Loucy (cell line): ENCODE measurements around the gene IGSF23.

Experiments
- H2AFZ ChIP-seq: fragments of 200-600 bp; sonication (generic); 2 replicates; pipeline ENCODE4 v1.6.0; 2016; ENCODE audit warnings: antibody characterized with exemption, mild to moderate bottlenecking, low read length, moderate library complexity
- H3F3A ChIP-seq: fragments of 200-600 bp; 2 replicates; pipeline ENCODE4 v1.6.0; 2016; ENCODE audit warnings: antibody characterized with exemption, low read depth, mild to moderate bottlenecking
- H3K27me3 ChIP-seq: fragments of 200-600 bp; sonication (generic); 2 replicates; pipeline ENCODE4 v1.6.1; 2014; ENCODE audit warnings: low read length, mild to moderate bottlenecking; ENCODE audit not compliant: insufficient read depth, poor library complexity, severe bottlenecking
- H3K36me3 ChIP-seq: fragments of 200-600 bp; sonication (generic); 2 replicates; pipeline ENCODE4 v1.6.1; 2016; ENCODE audit warnings: low read length; ENCODE audit not compliant: insufficient read depth
- H3K4me1 ChIP-seq: fragments of 200-600 bp; sonication (generic); 2 replicates; pipeline ENCODE4 v1.5.1; 2014; ENCODE audit warnings: low read length, mild to moderate bottlenecking; ENCODE audit not compliant: insufficient read depth, poor library complexity, severe bottlenecking
- H3K4me2 ChIP-seq: fragments of 200-600 bp; sonication (generic); 2 replicates; pipeline ENCODE4 v1.6.0; 2014; ENCODE audit warnings: antibody characterized with exemption, low read length, low read depth, mild to moderate bottlenecking; ENCODE audit not compliant: poor library complexity, severe bottlenecking
- H3K4me3 ChIP-seq: fragments of 200-600 bp; sonication (generic); 2 replicates; pipeline ENCODE4 v1.5.1; 2014; ENCODE audit warnings: low read length, mild to moderate bottlenecking, mixed read lengths; ENCODE audit not compliant: poor library complexity, severe bottlenecking
- H3K79me2 ChIP-seq: fragments of 200-600 bp; sonication (generic); 2 replicates; pipeline ENCODE4 v1.6.1; 2014; ENCODE audit warnings: low read length; ENCODE audit not compliant: insufficient read depth
- H3K9ac ChIP-seq: fragments of 200-600 bp; sonication (generic); 2 replicates; pipeline ENCODE4 v1.6.0; 2014; ENCODE audit warnings: mild to moderate bottlenecking, low read depth, low read length, moderate library complexity; ENCODE audit not compliant: poor library complexity, severe bottlenecking
- H3K9me2 ChIP-seq: fragments of 200-600 bp; sonication (generic); replicated peaks from 2 replicates; pipeline ENCODE4 v1.6.1; 2016; ENCODE audit warnings: low read depth, low read length, mixed read lengths
- H3K9me3 ChIP-seq: fragments of 200-600 bp; sonication (generic); 2 replicates; pipeline ENCODE4 v1.6.1; 2014; ENCODE audit warnings: mild to moderate bottlenecking, antibody characterized with exemption, low read length, low read depth; ENCODE audit not compliant: insufficient read depth
- H4K20me1 ChIP-seq: fragments of 200-600 bp; sonication (generic); 2 replicates; pipeline ENCODE4 v1.6.0; 2014; ENCODE audit warnings: antibody characterized with exemption, low read length, mild to moderate bottlenecking; ENCODE audit not compliant: insufficient read depth, poor library complexity, severe bottlenecking
- EZH2phosphoT487 ChIP-seq: fragments of 200-600 bp; IDR thresholded peaks from 2 replicates; pipeline ENCODE4 v1.6.1; 2018; ENCODE audit warnings: antibody characterized with exemption, mild to moderate bottlenecking, moderate library complexity, borderline replicate concordance
- TF ChIP-seq, protein P1 (sequence below): fragments of 200-600 bp; sonication (generic); conservative IDR thresholded peaks from 2 replicates; pipeline ENCODE4 v1.5.1; 2014; ENCODE audit warnings: mild to moderate bottlenecking, antibody characterized with exemption, low read length

Gene IGSF23

DNA sequence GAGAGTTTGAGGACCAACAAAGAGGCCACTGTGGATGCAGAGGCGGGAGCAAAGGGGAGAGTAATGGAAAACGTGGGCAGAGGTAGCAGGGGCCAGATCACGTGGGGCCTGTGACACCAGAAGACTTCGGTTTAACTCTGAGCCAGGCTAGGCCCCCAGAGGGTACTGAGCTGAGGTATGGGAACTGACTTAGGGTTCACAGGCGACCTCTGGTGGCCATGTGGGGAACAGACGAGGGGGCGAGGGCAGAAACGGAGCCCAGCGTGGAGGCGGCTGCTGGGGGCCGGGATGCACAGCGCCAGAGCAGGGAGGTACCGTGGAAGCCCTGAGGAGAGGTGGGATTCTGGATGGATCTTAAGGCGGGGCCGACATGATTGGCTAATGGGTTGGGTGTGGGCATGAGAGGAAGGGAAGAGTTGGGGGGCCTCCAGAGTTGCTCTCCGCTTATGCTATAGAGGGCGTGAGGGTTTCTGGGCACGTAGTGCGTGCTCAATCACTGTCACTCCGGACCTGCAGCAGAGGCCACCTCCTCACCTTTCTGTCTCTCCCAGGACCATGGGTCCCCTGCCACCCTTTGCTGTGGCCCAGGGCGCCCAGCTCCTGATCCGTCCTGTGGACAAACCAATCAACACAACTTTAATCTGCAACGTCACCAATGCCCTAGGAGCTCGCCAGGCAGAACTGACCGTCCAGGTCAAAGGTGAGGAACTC lies 44.0 kb downstream of the IGSF23 start:
- H3K79me2 ChIP-seq: no peaks in the 10 kb centered on the region
- no peaks in the 10 kb centered on the region for H3K4me1 ChIP-seq
- no peaks in the 10 kb centered on the region for H3K9me3 ChIP-seq
- H3K4me3 ChIP-seq: no peak overlapping the region
- no peaks in the 10 kb centered on the region for H3F3A ChIP-seq
- H4K20me1 ChIP-seq: no peaks in the 10 kb centered on the region
- H3K9ac ChIP-seq: no peak overlapping the region
- no peaks in the 10 kb centered on the region for H3K36me3 ChIP-seq
- TF ChIP-seq, protein P1, sequence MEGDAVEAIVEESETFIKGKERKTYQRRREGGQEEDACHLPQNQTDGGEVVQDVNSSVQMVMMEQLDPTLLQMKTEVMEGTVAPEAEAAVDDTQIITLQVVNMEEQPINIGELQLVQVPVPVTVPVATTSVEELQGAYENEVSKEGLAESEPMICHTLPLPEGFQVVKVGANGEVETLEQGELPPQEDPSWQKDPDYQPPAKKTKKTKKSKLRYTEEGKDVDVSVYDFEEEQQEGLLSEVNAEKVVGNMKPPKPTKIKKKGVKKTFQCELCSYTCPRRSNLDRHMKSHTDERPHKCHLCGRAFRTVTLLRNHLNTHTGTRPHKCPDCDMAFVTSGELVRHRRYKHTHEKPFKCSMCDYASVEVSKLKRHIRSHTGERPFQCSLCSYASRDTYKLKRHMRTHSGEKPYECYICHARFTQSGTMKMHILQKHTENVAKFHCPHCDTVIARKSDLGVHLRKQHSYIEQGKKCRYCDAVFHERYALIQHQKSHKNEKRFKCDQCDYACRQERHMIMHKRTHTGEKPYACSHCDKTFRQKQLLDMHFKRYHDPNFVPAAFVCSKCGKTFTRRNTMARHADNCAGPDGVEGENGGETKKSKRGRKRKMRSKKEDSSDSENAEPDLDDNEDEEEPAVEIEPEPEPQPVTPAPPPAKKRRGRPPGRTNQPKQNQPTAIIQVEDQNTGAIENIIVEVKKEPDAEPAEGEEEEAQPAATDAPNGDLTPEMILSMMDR: peak; percentile 83
- no peak for TF ChIP-seq EZH2phosphoT487
- H3K9me2 ChIP-seq: no peaks in the 10 kb centered on the region
- no peaks in the 10 kb centered on the region for H3K27me3 ChIP-seq
- H2AFZ ChIP-seq: 0 out of 2 replicates have a peak overlapping the region, but pooled peaks have one; percentile 23
- no peak overlapping the region for H3K4me2 ChIP-seq

DNA sequence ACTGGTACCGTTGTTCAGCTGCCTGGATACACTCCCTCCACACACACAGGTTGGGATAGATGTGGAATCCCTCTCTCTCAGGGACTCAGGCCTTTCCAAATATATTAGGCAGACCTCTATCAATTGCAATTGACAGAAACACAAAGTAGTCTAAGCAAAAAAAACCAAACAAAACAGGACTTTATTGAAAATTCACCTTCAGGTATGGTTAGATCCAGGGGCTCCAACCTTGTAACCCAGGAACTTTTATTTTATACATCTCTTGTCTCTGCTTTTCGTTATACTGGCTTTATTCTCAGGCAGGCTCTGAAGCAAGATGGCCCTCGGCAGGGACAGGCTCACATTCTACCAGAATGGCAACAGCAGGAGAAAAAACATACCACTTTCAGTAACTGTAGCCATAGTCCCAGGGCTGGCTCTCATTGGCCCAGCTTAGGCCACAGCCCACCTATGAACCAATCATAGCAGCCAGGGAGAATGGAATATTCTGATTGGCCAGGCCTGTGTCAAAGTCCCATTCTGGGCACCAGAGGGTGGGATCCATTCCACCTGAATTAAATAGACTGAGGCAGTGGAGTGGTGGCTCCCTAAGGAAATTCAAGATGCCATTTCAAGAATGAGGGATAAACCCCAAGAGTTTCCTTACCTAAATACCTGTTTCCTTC lies 44.8 kb downstream of the IGSF23 start:
- no peaks in the 10 kb centered on the region for H4K20me1 ChIP-seq
- no peaks in the 10 kb centered on the region for H3K79me2 ChIP-seq
- H3F3A ChIP-seq: no peaks in the 10 kb centered on the region
- no peaks in the 10 kb centered on the region for H3K4me1 ChIP-seq
- H2AFZ ChIP-seq: no peak overlapping the region
- no peak for TF ChIP-seq EZH2phosphoT487
- TF ChIP-seq, protein P1: no peak
- no peaks in the 10 kb centered on the region for H3K9me2 ChIP-seq
- H3K9ac ChIP-seq: no peak overlapping the region
- H3K27me3 ChIP-seq: no peaks in the 10 kb centered on the region
- no peak overlapping the region for H3K4me2 ChIP-seq
- no peak overlapping the region for H3K4me3 ChIP-seq
- no peaks in the 10 kb centered on the region for H3K36me3 ChIP-seq
- no peaks in the 10 kb centered on the region for H3K9me3 ChIP-seq

DNA sequence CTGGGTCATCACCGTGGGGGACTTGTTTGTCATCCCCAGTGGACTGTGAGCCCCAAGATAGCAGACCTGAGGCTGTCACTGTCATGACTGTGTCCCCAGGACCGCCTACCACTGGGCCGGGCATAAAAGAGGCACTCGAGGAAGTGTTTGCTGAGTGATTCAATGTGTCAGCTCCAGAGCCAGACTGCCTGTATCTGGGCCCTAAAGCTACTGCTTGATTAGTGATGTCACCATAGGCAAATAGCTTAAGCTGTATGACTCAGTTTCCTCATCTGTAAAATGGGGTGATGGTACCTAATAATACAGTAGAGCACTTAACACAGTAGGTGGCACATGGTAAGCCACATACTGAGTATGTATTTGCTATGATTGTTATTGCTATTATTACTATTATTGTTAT lies 46.7 kb downstream of the IGSF23 start:
- no peaks in the 10 kb centered on the region for H4K20me1 ChIP-seq
- no peaks in the 10 kb centered on the region for H3K36me3 ChIP-seq
- H3K9ac ChIP-seq: no peak overlapping the region
- no peaks in the 10 kb centered on the region for H3K79me2 ChIP-seq
- H3K4me2 ChIP-seq: no peak overlapping the region
- H3K9me3 ChIP-seq: no peaks in the 10 kb centered on the region
- no peaks in the 10 kb centered on the region for H3F3A ChIP-seq
- H3K4me3 ChIP-seq: no peak overlapping the region
- H3K27me3 ChIP-seq: no peaks in the 10 kb centered on the region
- no peak overlapping the region for H2AFZ ChIP-seq
- no peaks in the 10 kb centered on the region for H3K9me2 ChIP-seq
- H3K4me1 ChIP-seq: no peaks in the 10 kb centered on the region
- TF ChIP-seq, protein P1: no peak
- no peak for TF ChIP-seq EZH2phosphoT487
